Measurements from ENCODE around the gene SERPINB13. TPM values are rescaled to one million over a fixed set of nuclear protein-coding genes. Genes with fewer than 3 reads are reported as not detected.
A peak's percentile ranks its signal among the peaks of the same experiment; 100 is the strongest.

Gene SERPINB13
- total RNA-seq, result not detected
- long read RNA-seq, result 0 reads

GRCh38 chr18:63586966-63587365 is at the start of gene SERPINB13:
TSS of gene SERPINB13 (plus strand) at chr18:63587343. CDS start at chr18:63588668, 1,325 bp downstream.
- ATAC-seq (no peak), DNase-seq (no peak)
- intact Hi-C loops (cut with micrococcal nuclease), result no loop called here

DNA sequence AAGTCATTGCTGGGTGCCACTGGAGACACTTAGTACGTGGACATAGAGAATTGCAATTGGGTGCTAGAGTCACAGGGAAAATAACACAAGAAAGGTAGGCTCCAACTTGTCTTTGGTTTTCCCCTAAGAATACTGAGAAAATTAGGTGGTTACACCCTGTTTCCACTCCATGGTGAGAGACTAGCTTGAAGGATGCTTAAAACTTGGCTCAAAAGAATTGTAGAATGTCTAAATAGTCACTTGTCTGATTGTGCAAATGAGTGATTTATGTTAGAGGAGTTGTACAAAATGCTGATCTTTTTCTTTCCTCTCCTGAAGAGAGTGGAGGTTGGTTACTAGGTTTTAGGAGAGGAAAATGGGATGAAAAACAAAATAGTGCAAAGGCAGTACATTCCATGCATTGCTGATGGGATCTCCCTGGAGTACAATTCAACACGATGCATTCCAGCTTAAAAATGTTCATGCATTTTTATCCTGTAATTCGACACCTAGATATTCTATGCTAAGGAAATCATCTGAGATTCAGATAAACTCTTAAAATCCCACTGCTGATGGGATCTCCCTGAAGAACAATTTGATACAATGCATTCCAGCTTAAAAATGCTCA is 47.1 kb upstream of the SERPINB13 start:
- DNase-seq (no peak), ATAC-seq (no peak)
- intact Hi-C loops (cut with micrococcal nuclease), result no loop called here

GRCh38 chr18:63542069-63542468 is 45.1 kb upstream of the SERPINB13 start, which contains the start of gene SERPINB12:
TSS of gene SERPINB12 (plus strand) at chr18:63542369. CDS start at chr18:63556160, 13,791 bp downstream.
- DNase-seq (no peak), ATAC-seq (no peak)
- intact Hi-C loops (cut with micrococcal nuclease), result no loop called here

DNA sequence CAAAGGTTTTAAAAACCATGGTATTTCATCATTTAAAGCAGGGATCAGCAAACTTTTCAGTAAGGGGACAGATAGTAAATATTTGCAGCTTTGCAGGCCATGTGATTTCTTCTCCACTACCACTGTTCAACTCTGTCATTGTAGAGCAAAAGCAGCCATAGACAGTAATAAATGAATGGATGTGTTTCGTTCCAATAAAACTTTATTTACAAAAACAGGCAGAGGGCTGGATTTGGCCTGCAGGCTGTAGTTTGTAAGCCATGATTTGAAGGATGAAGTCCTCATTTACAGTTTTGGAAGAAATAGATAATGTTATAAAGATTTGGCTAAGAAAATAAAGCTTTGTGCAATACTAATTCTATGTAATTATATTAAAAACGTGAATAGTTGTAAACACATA is 43.1 kb upstream of the SERPINB13 start:
- DNase-seq, result no peak
- intact Hi-C loops (cut with micrococcal nuclease), result no loop called here
- no peak for ATAC-seq

GRCh38 chr18:63545000-63545399 is 42.1 kb upstream of the SERPINB13 start:
- ATAC-seq, result no peak
- intact Hi-C loops (cut with micrococcal nuclease), result no loop called here

DNA sequence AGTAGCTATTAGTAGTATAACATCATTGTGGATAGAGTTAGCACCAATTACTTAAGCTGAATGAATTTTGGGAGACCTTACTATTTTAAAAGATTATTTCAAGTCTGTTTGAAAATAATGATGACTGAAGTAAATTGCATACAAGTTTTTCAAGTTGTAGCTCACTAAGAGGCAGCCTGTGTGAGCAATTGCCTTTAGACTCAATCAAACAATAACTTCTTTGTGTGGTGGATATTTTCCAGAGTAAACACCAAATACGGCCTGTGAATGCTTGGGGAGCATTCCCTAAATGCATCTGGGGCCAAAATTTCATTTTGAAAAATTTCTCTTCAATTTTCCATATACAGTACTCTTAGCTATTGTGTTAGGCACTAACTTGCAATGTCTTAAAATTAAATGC is 37.1 kb upstream of the SERPINB13 start:
- no peak for ATAC-seq
- no peak for DNase-seq
- intact Hi-C loops (cut with micrococcal nuclease), result no loop called here

More at GRCh38 chr18:63545000-63545399, 42.1 kb upstream of the SERPINB13 start:
- no peak for DNase-seq

DNA sequence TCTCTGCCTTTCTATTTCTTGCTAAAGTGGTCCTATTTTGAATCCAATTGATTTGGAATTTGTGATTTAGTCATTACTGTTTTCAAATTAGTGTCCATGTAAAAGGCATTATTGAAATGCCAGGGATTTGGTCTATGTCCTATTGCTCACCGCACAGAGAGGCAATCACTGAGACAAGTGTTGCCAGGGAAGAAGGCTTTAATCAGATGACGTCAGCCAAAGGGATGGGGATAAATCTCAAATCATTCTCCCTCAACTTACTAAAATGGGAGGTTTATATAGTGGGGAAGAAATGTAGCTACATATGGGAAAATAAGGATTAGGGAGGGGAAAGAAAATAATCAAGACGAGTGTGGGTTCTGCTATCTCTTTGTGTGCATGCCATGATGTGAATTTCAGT is 35.4 kb upstream of the SERPINB13 start:
- intact Hi-C loops (cut with micrococcal nuclease), result no loop called here
- ATAC-seq, result no peak
- DNase-seq, result no peak

DNA sequence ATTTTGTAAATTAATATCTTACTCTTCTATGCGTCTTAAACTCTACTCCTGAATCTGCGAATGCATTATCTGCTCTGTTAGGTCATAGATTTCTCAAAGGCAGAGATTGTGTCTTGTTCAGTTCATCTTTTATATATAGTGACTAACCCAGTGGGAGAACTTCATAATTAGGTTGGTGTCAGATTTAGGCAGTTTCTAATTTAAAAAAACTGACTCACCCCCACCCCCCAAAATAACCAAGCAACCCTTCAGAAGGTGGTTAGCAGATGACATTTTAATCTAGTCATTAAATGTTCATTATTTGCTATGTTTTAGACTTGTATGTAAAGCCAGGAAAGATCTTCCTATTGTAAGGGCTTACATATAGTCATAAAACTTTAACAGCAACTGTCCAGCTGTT is 34.6 kb upstream of the SERPINB13 start:
- ATAC-seq (no peak), DNase-seq (no peak)
- intact Hi-C loops (cut with micrococcal nuclease), result no loop called here

GRCh38 chr18:63553081-63553480 is 34.1 kb upstream of the SERPINB13 start:
- intact Hi-C loops (cut with micrococcal nuclease), result no loop called here
- no peak for DNase-seq
- peak; percentile 91 for ATAC-seq

DNA sequence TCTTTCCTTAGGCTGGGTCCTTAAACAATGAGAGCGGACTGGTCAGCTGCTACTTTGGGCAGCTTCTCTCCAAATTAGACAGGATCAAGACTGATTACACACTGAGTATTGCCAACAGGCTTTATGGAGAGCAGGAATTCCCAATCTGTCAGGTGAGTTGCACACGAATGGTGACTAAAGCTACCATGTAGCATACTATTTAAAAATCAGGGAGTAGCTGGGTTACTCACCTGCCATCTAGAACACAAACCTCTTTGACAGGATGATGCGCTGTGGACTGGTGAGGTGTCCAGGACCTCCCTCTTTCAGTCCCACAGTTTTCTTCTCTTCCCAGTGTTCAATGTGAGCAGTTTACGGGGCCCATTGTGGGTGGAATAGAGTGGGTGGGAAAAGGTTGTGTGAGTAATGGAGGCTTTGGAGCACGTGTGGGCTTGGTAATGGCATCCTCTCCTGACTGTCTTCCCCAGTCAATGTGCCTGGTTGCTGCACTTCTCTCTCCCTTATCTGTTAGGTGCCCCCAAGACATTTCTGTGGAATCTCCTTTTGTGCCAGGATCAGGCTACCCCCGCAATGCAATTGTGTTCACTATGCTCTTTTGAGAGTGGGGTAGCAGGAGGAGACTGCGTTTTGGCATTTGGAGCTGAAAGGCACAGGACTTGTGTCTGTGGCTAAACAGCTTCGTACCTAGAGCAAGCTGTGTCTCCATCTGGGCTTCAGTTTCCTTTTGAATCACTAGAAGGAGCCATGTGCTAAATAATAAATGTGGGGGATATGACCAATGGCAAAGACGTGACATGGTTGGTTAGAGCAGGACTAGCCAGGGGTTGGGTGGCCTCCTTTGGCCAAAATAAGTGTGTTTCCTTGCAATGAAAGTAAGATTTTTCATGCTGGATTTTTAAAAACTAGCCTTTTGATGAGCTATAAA is 27.3 kb upstream of the SERPINB13 start:
- ATAC-seq (no peak), DNase-seq (no peak)
- intact Hi-C loops (cut with micrococcal nuclease), result no loop called here

DNA sequence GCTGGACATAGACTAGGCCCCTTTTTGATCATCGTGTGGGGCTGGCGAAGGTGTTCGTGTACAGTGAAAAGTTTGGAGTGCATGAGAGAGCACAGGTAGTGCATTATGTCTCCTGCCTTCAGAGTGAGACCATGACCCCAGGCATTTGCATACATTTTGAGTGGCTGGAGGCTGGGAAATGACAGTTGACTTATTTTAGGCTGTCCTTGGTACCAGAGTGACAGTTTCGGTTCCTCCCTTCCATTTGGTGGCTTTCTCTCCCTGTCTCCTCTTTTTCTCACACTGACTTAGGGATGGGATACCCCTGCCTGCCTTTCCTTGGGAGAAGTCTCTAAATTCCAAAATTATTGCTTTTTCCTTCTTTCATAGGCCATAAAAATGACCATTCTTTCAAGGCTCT is 24.9 kb upstream of the SERPINB13 start:
- intact Hi-C loops (cut with micrococcal nuclease), result no loop called here
- ATAC-seq, result no peak
- no peak for DNase-seq

DNA sequence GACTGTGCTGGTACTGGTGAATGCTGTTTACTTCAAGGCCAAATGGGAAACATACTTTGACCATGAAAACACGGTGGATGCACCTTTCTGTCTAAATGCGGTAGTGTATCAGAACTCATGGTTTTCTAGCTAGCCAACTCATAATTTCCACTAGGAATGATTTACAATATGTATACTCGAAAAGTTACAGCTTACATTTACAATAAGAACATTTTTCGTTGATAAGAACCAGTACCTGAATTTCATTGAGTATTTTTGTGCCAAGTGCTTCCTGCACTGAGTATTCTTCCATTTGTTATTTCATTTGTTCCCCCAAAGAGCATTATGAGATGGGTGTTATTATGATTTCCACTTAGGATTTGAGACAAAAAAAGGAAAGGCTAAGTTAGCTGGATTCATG is 23.1 kb upstream of the SERPINB13 start:
- no peak for ATAC-seq
- intact Hi-C loops (cut with micrococcal nuclease), result no loop called here
- DNase-seq, result no peak

- ATAC-seq (no peak), DNase-seq (no peak)
- intact Hi-C loops (cut with micrococcal nuclease), result no loop called here
Measured at GRCh38 chr18:63564561-63564960, 22.6 kb upstream of the SERPINB13 start.

DNA sequence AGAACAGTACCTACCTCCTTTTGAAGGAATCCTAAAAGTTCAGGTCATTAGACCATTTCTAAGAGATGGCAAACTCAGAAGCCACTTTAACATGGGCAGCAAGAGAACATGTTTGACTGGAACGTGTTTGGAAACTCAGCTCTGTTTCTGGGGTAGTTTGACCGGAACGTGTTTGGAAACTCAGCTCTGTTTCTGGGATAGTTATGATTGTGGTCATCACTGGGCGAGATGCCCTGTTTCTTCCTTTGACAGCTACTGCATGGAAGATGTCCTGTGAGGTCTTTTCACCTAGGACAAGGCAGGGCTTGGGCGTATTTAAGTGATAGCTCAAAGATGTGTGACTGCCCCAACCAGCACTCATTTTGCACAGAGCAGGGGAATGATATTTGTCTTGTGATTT is 19.9 kb upstream of the SERPINB13 start:
- DNase-seq (no peak), ATAC-seq (no peak)
- intact Hi-C loops (cut with micrococcal nuclease), result no loop called here

DNA sequence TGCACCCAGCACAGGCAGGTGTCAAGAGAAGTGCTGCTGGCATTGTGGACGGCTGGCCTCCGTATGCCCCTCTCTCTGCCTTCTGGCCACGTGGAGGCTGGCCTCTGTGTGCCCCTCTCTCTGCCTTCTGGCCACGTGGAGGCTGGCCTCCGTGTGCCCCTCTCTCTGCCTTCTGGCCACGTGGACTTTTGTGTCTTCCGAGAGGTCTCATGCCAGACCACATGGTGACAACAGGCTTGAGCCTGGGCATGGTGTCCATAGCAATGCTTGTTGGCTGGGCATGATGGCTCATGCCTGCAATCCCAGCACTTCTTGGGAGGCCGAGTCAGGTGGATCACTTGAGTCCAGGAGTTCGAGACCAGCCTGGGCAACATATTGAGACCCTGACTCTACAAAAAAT is 19.3 kb upstream of the SERPINB13 start:
- intact Hi-C loops (cut with micrococcal nuclease), result no loop called here
- ATAC-seq (no peak), DNase-seq (no peak)

DNA sequence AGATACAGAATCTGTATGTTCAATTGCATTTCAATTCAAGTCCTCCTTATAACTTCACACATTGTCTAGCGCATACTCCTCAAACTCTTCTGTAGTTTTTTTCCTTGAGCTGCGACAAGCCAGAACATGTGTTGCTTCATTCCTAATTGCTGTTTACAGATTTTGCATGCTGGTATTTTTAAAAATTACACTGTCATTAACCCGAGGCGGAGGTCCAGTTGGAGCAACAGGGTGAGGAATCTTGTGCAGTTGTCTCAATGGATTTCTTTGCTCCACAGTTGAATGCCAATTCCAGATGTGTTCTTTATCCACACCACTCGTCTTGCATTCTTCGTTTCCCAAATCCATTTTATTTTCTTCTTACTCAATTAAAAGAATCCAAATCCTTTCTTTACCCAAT is 16.4 kb upstream of the SERPINB13 start:
- intact Hi-C loops (cut with micrococcal nuclease), result no loop called here
- ATAC-seq (no peak), DNase-seq (no peak)

GRCh38 chr18:63575681-63576080 is 11.5 kb upstream of the SERPINB13 start:
- no peak for ATAC-seq
- intact Hi-C loops (cut with micrococcal nuclease), result no loop called here
- DNase-seq, result no peak

DNA sequence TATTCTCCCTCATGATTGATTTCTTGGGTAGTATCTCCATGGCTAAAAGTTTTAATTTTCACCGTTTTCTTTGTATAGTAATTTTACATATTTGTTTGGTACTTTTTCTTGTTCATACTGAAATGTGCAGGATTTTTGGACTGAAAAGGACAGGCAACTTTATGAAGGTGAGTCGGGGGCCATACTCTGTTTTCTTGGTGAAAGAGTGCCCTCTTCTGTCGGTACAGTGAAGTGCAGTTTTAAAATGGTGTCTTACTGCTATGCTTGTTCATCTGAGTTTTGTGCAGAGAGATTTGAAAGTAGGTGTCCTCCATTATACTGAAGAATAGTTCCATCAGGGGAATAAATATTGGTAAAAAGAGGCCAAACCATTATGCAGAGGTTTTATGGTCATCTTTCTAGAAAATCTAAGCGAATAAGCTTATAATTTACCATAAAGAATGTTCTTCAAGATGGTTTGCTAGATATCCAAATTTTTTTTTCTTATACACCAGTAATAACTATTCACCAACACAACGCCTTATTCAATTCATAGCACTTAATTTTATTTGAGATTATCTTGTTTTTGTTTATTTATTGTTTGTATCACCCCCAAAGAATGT is 8.7 kb upstream of the SERPINB13 start:
- DNase-seq, result no peak
- ATAC-seq, result no peak
- intact Hi-C loops (cut with micrococcal nuclease), result no loop called here

DNA sequence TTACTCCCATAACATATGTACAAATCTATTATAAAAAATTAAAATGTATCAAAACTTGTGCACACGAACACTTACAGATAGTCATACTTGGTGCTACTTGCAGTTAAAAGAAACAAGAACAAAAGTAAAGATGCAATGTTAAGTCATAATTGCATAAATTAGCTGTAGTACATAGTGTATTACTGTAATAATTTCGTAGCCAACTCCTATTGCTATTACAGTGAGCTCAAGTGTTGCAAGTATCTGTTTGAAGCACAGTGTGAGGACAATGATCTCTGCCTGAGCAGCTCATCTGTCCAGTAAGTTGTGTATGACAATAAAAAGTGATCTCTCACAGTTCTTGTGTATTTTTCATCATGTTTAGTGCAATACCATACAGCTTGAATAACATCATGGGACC is 7.5 kb upstream of the SERPINB13 start:
- ATAC-seq (no peak), DNase-seq (no peak)
- intact Hi-C loops (cut with micrococcal nuclease), result no loop called here

DNA sequence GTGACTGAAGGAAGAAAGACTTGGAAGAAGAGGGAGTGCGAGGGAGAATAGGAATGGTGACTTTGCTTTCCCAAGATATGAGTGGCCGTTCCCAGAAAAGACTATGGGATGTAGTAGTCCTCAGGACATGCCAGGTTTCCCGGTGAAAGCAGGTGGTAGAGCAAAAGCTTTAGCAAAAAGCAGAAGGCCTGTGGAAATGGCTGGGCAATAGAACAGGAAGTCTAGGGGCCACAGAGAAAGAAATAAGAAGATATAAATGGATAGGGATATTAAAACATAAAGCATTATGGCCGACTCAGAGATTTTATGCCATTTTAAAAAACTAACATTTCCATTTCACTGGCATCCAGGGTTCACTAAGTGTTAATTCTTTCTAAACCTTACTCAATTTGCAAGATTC is 1.2 kb upstream of the SERPINB13 start:
- no peak for DNase-seq
- no peak for ATAC-seq
- intact Hi-C loops (cut with micrococcal nuclease), result no loop called here

All from left ventricle myocardium superior (tissue), 1 donor.